Measurements from ENCODE around the gene FSTL4.

FSTL4 gene

GRCh38 chr5:133336121-133336968, 276.0 kb downstream of the FSTL4 start:
- DNase-seq = no peak

GRCh38 chr5:133334796-133335639, 277.3 kb downstream of the FSTL4 start:
- DNase-seq = no peak

GRCh38 chr5:133333326-133334150, 278.8 kb downstream of the FSTL4 start:
- DNase-seq = no peak

GRCh38 chr5:133332439-133333024, 279.8 kb downstream of the FSTL4 start:
- no peak for DNase-seq

- DNase-seq = no peak
These were observed 280.4 kb downstream of the FSTL4 start for GRCh38 chr5:133331941-133332340.

- no peak for DNase-seq
These were observed 281.4 kb downstream of the FSTL4 start for GRCh38 chr5:133330956-133331355.

- DNase-seq = no peak
These were observed 283.5 kb downstream of the FSTL4 start for GRCh38 chr5:133328800-133329199.

- no peak for DNase-seq
These were observed 284.4 kb downstream of the FSTL4 start for GRCh38 chr5:133327946-133328401.

- DNase-seq = no peak
These were observed 286.0 kb downstream of the FSTL4 start for GRCh38 chr5:133326361-133326760.

- DNase-seq = no peak
These were observed 286.5 kb downstream of the FSTL4 start for GRCh38 chr5:133325864-133326263.

GRCh38 chr5:133324926-133325325, 287.4 kb downstream of the FSTL4 start:
- no peak for DNase-seq

- DNase-seq = no peak
These were observed 288.6 kb downstream of the FSTL4 start for GRCh38 chr5:133323494-133324457.

GRCh38 chr5:133322743-133323142, 289.6 kb downstream of the FSTL4 start:
- DNase-seq = no peak

- no peak for DNase-seq
These were observed 290.4 kb downstream of the FSTL4 start for GRCh38 chr5:133321833-133322420.

- no peak for DNase-seq
These were observed 291.0 kb downstream of the FSTL4 start for GRCh38 chr5:133321286-133321832.

GRCh38 chr5:133319905-133320520, 292.3 kb downstream of the FSTL4 start:
- no peak for DNase-seq

- no peak for DNase-seq
These were observed 293.1 kb downstream of the FSTL4 start for GRCh38 chr5:133319244-133319643.

GRCh38 chr5:133317558-133317957, 294.8 kb downstream of the FSTL4 start:
- DNase-seq = no peak

- no peak for DNase-seq
These were observed 295.7 kb downstream of the FSTL4 start for GRCh38 chr5:133316346-133317343.
